AG09309 (cell line): ENCODE data around the gene NPHP4.

ENCODE experiments used
- DNase-seq: peaks from one replicate; pipeline ENCODE4 v3.0.0-alpha.2; 2010; ENCODE audit warnings: low read depth
- H3K4me3 ChIP-seq: 2 replicates; pipeline ENCODE4 v1.5.1; 2011; ENCODE audit warnings: mild to moderate bottlenecking, low read depth, low read length, moderate library complexity; ENCODE audit not compliant: control insufficient read depth
- CTCF ChIP-seq: IDR thresholded peaks from 2 replicates; pipeline ENCODE4 v1.5.1; 2011; ENCODE audit warnings: mild to moderate bottlenecking, low read depth, low read length, inconsistent platforms; ENCODE audit not compliant: insufficient read depth, control insufficient read depth; ENCODE audit errors: missing control alignments

The NPHP4 gene

GRCh38 chr1:6009120-6010040 lies 17.2 kb upstream of the NPHP4 start:
- DNase-seq: no peak
- no peak for TF ChIP-seq CTCF
- no peak overlapping the region for H3K4me3 ChIP-seq

- no peak for DNase-seq
- no peak overlapping the region for H3K4me3 ChIP-seq
- TF ChIP-seq CTCF: no peak
These were observed 16.5 kb upstream of the NPHP4 start for GRCh38 chr1:6008696-6009095.

- no peak for TF ChIP-seq CTCF
- no peak for DNase-seq
- no peak overlapping the region for H3K4me3 ChIP-seq
These were observed 15.8 kb upstream of the NPHP4 start for GRCh38 chr1:6008084-6008415.

- no peak overlapping the region for H3K4me3 ChIP-seq
- no peak for DNase-seq
- TF ChIP-seq CTCF: no peak
These were observed 15.3 kb upstream of the NPHP4 start for GRCh38 chr1:6007318-6008083.

- DNase-seq: no peak
- no peak for TF ChIP-seq CTCF
- H3K4me3 ChIP-seq: no peak overlapping the region
These were observed 14.7 kb upstream of the NPHP4 start for GRCh38 chr1:6006882-6007281.

- no peak overlapping the region for H3K4me3 ChIP-seq
- no peak for DNase-seq
- TF ChIP-seq CTCF: no peak
These were observed 13.2 kb upstream of the NPHP4 start for GRCh38 chr1:6005276-6005917.
